H9 (cell line): ENCODE measurements around the gene NXT1. TPM values are rescaled to one million over a fixed set of nuclear protein-coding genes. Genes with fewer than 3 reads are reported as not detected.
A peak's percentile ranks its signal among the peaks of the same experiment; 100 is the strongest.

Experiments used
- DNase-seq: peaks from one replicate; pipeline ENCODE4 v3.0.0-alpha.2; 2017
- H2AFZ ChIP-seq: one replicate; pipeline ENCODE4 v1.6.1; 2013; ENCODE audit warnings: mild to moderate bottlenecking, low read length, control low read depth, moderate library complexity
- H2AK5ac ChIP-seq: 2 replicates; pipeline ENCODE4 v1.6.1; 2013; ENCODE audit warnings: low read length, control low read depth, mixed read lengths; ENCODE audit not compliant: insufficient read length
- H2BK120ac ChIP-seq: one replicate; pipeline ENCODE4 v1.6.1; 2013; ENCODE audit warnings: low read depth, mild to moderate bottlenecking, low read length, control low read depth, inconsistent platforms; ENCODE audit not compliant: poor library complexity, severe bottlenecking
- H2BK12ac ChIP-seq: 2 replicates; pipeline ENCODE4 v1.6.1; 2013; ENCODE audit warnings: low read length, control low read depth, mixed read lengths, low read depth; ENCODE audit not compliant: insufficient read length
- H2BK15ac ChIP-seq: 2 replicates; pipeline ENCODE4 v1.6.1; 2013; ENCODE audit warnings: low read depth, low read length, control low read depth
- H2BK20ac ChIP-seq: one replicate; pipeline ENCODE4 v1.6.1; 2013; ENCODE audit warnings: low read depth, mild to moderate bottlenecking, low read length, control low read depth, inconsistent platforms; ENCODE audit not compliant: poor library complexity, severe bottlenecking
- H2BK5ac ChIP-seq: 2 replicates; pipeline ENCODE4 v1.6.1; 2013; ENCODE audit warnings: low read length, control low read depth, mixed read lengths; ENCODE audit not compliant: insufficient read length
- H3K14ac ChIP-seq: 2 replicates; pipeline ENCODE4 v1.6.1; 2013; ENCODE audit warnings: low read length, control low read depth; ENCODE audit not compliant: insufficient read depth
- H3K18ac ChIP-seq: 2 replicates; pipeline ENCODE4 v1.6.1; 2013; ENCODE audit warnings: low read depth, mild to moderate bottlenecking, mixed read lengths, low read length, control low read depth; ENCODE audit not compliant: insufficient read length
- H3K23ac ChIP-seq: 2 replicates; pipeline ENCODE4 v1.6.1; 2013; ENCODE audit warnings: low read length, control low read depth, mixed read lengths, low read depth; ENCODE audit not compliant: insufficient read length
- H3K23me2 ChIP-seq: 2 replicates; pipeline ENCODE4 v1.6.1; 2013; ENCODE audit warnings: low read depth, mild to moderate bottlenecking, mixed read lengths, low read length, control low read depth; ENCODE audit not compliant: insufficient read length, poor library complexity, severe bottlenecking
- H3K27ac ChIP-seq: 2 replicates; pipeline ENCODE4 v1.5.1; 2013; ENCODE audit warnings: low read length, control low read depth, mixed read lengths, low read depth; ENCODE audit not compliant: insufficient read length
- H3K27me3 ChIP-seq: 2 replicates; pipeline ENCODE4 v1.6.1; 2013; ENCODE audit warnings: low read length, control low read depth, inconsistent platforms; ENCODE audit not compliant: insufficient read depth
- H3K4ac ChIP-seq: 2 replicates; pipeline ENCODE4 v1.6.1; 2013; ENCODE audit warnings: low read depth, mild to moderate bottlenecking, control low read depth, inconsistent platforms, low read length, moderate library complexity
- H3K4me1 ChIP-seq: 2 replicates; pipeline ENCODE4 v1.6.1; 2013; ENCODE audit warnings: low read length, control low read depth, inconsistent platforms; ENCODE audit not compliant: insufficient read depth
- H3K4me2 ChIP-seq: 2 replicates; pipeline ENCODE4 v1.6.1; 2013; ENCODE audit warnings: low read length, control low read depth, mixed read lengths; ENCODE audit not compliant: insufficient read length, insufficient read depth
- H3K56ac ChIP-seq: 2 replicates; pipeline ENCODE4 v1.6.1; 2013; ENCODE audit warnings: low read depth, mild to moderate bottlenecking, mixed read lengths, low read length, control low read depth; ENCODE audit not compliant: insufficient read length
- H3K79me1 ChIP-seq: 2 replicates; pipeline ENCODE4 v1.6.1; 2013; ENCODE audit warnings: low read depth, mild to moderate bottlenecking, moderate library complexity, low read length, control low read depth, inconsistent platforms; ENCODE audit not compliant: insufficient read depth, poor library complexity, severe bottlenecking
- H3K79me2 ChIP-seq: 2 replicates; pipeline ENCODE4 v1.6.1; 2013; ENCODE audit warnings: low read length, control low read depth, inconsistent platforms; ENCODE audit not compliant: insufficient read depth
- H3K9ac ChIP-seq: 2 replicates; pipeline ENCODE4 v1.6.1; 2013; ENCODE audit warnings: low read length, control low read depth, mixed read lengths; ENCODE audit not compliant: insufficient read length; ENCODE audit errors: extremely low read depth
- H3K9me3 ChIP-seq: one replicate; pipeline ENCODE4 v1.6.1; 2013; ENCODE audit warnings: low read depth, low read length, inconsistent platforms; ENCODE audit not compliant: control insufficient read depth
- H3T11ph ChIP-seq: one replicate; pipeline ENCODE4 v1.6.1; 2013; ENCODE audit warnings: mild to moderate bottlenecking, low read length, control low read depth, inconsistent platforms
- H4K20me1 ChIP-seq: one replicate; pipeline ENCODE4 v1.6.1; 2013; ENCODE audit not compliant: control insufficient read depth, insufficient read length, insufficient read depth
- H4K5ac ChIP-seq: 2 replicates; pipeline ENCODE4 v1.6.1; 2013; ENCODE audit warnings: low read depth, mild to moderate bottlenecking, mixed read lengths, low read length, control low read depth; ENCODE audit not compliant: insufficient read length
- H4K8ac ChIP-seq: replicated peaks from 2 replicates; pipeline ENCODE4 v1.6.1; 2013; ENCODE audit warnings: low read length, control low read depth, mixed read lengths, low read depth; ENCODE audit not compliant: insufficient read length
- H4K91ac ChIP-seq: 2 replicates; pipeline ENCODE4 v1.6.1; 2013; ENCODE audit warnings: low read depth, mild to moderate bottlenecking, moderate library complexity, mixed read lengths, low read length, control low read depth; ENCODE audit not compliant: insufficient read length
- H3K27ac Mint-ChIP-seq, 3 experiments: 2 replicates in 2 of 3; 3 replicates in 1 of 3; pipeline ENCODE4 v1.8.0; 2020 to 2021; ENCODE audit warnings: mixed read lengths in 3 of 3, mild to moderate bottlenecking in 1 of 3, moderate library complexity in 1 of 3
- H3K27me3 Mint-ChIP-seq: 2 replicates; pipeline ENCODE4 v1.8.0; 2021; ENCODE audit warnings: low read depth, mild to moderate bottlenecking, moderate library complexity, mixed read lengths
- H3K36me3 Mint-ChIP-seq, 3 experiments: 2 replicates in 2 of 3; 3 replicates in 1 of 3; pipeline ENCODE4 v1.8.0; 2020 to 2021; ENCODE audit warnings: low read depth in 3 of 3, mixed read lengths in 3 of 3; ENCODE audit not compliant: insufficient read depth in 1 of 3
- H3K4me1 Mint-ChIP-seq, 2 experiments: 2 replicates each; pipeline ENCODE4 v1.8.0; 2020; ENCODE audit warnings: mixed read lengths in 2 of 2
- H3K4me3 Mint-ChIP-seq, 2 experiments: 2 replicates in 1 of 2; 3 replicates in 1 of 2; pipeline ENCODE4 v1.8.0; 2020 to 2021; ENCODE audit warnings: mild to moderate bottlenecking in 2 of 2, mixed read lengths in 2 of 2, moderate library complexity in 1 of 2
- H3K9me3 Mint-ChIP-seq, 2 experiments: 2 replicates in 1 of 2; 3 replicates in 1 of 2; pipeline ENCODE4 v1.8.0; 2020; ENCODE audit warnings: mild to moderate bottlenecking in 2 of 2, mixed read lengths in 2 of 2, moderate library complexity in 1 of 2
- CTCF ChIP-seq: fragments of 200-600 bp; sonication (generic); conservative IDR thresholded peaks from 3 replicates; pipeline ENCODE4 v1.8.0; 2021; ENCODE audit warnings: antibody characterized with exemption, mild to moderate bottlenecking
- WGBS: extraction: QIAGEN DNeasy Blood & Tissue Kit; methylation state at CpG from one replicate; pipeline ENCODE4 v1.1.7; 2013; ENCODE audit warnings: missing lambda C conversion rate, low lambda C conversion rate, mixed read lengths; ENCODE audit not compliant: insufficient read length; ENCODE audit errors: extremely low coverage; 5-methylcytosine and 5-hydroxymethylcytosine counted together
- total RNA-seq: library from RNA; stranded (reverse); gene quantifications from 2 replicates; pipeline ENCODE4 v1.2.1, GENCODE V29; 2021

Gene NXT1
- total RNA-seq, 1 experiment from 2014 or later = 25.5 TPM

DNA sequence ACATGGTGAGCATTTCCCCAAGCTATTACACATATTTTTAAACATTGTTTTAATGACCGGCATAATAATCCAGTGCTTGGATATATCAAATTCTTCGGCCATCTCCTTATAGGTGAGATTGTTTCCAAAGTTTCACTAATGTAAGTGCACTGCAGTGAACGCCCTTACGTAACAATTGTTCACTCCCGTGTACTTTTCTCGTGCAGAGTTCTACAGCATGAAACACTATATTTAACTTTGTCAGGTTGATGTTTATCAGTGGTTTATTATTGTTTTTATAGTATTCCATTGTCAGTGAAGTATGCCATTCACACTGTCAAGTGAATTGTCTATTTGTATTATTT lies 7.9 kb downstream of the NXT1 start:
- Mint-ChIP-seq H3K9me3 (no peaks in the 10 kb centered on the region; a peak in 1 of 5 replicates), H3K4me1 (peaks cover 26% of the 10 kb centered on the region in 2 experiments), H3K36me3 (peaks cover 5 to 16% (median 9%) of the 10 kb centered on the region in 3 experiments; a peak in 6 of 7 replicates), H3K27me3 (no peaks in the 10 kb centered on the region), H3K27ac (peak overlapping the region in 2 of 3 experiments; percentile 58 to 94; a peak in 2 of 7 replicates), H3K4me3 (peak overlapping the region; percentile 49 to 74; a peak in 4 of 5 replicates)
- Histone ChIP-seq H2BK120ac (no peak overlapping the region), H3K4me1 (no peaks in the 10 kb centered on the region; the same call in 1 of the 2 replicates), H3K18ac (no peak overlapping the region), H3K14ac (no peak overlapping the region), H2AFZ (no peak overlapping the region), H3K56ac (no peak overlapping the region), H3K27me3 (no peaks in the 10 kb centered on the region), H3K4me2 (peak overlapping the region; percentile 18), H4K5ac (no peak overlapping the region), H2BK15ac (no peak overlapping the region), H3K23ac (no peak overlapping the region), H3K23me2 (peaks cover 13% of the 10 kb centered on the region), H2BK12ac (no peak overlapping the region), H2AK5ac (no peak overlapping the region), H3K4ac (no peak overlapping the region), H3K9ac (no peak overlapping the region), H4K8ac (no peak overlapping the region), H4K91ac (no peak overlapping the region), H2BK5ac (no peak overlapping the region), H3K79me2 (peaks cover 4% of the 10 kb centered on the region; the same call in 1 of the 2 replicates), H3K9me3 (no peaks in the 10 kb centered on the region), H3K27ac (no peak overlapping the region), H4K20me1 (no peaks in the 10 kb centered on the region), H2BK20ac (no peak overlapping the region), H3K79me1 (peaks cover 2% of the 10 kb centered on the region), H3T11ph (no peak overlapping the region)
- WGBS = no CpG with 5 or more reads among the region's 6 CpGs
- no peak for DNase-seq
- TF ChIP-seq CTCF = no peak
